Pancreas (tissue), 10 donors: ENCODE measurements around the gene ACIN1. TPM values are rescaled to one million over a fixed set of nuclear protein-coding genes. Genes with fewer than 3 reads are reported as not detected.

Experiments used
- ATAC-seq, 4 donors: fragments of 200-7000 bp; cut with Tn5 transposase; one replicate each; pipeline versions ENCODE4 v1.8.0 to v1.9.1; 2020; ENCODE audit warnings: mild to moderate bottlenecking in 4 of 4, moderate library complexity in 4 of 4
- DNase-seq, 6 donors: peaks; one replicate each; pipeline ENCODE4 v3.0.0-alpha.2; 2020
- FAIRE-seq: peaks from 2 replicates; lab custom pipeline; 2012; peaks lifted over from hg19 to GRCh38; lab: Jason Lieb, UNC
- H3K27ac ChIP-seq, 4 donors: fragments of 200-600 bp; sonication (generic); 1 replicate in 3 of 4; 2 replicates in 1 of 4; pipeline versions ENCODE4 v1.5.0 to v1.8.0; 2020
- H3K27me3 ChIP-seq, 4 donors: fragments of 200-600 bp; one replicate each; pipeline ENCODE4 v1.8.0; 2021
- H3K36me3 ChIP-seq, 3 donors: fragments of 200-600 bp; sonication (generic) in 1 of 3; one replicate each; pipeline versions ENCODE4 v1.5.0 to v1.8.0; 2020 to 2021
- H3K4me1 ChIP-seq, 3 donors: fragments of 200-600 bp; one replicate each; pipeline ENCODE4 v1.8.0; 2021
- H3K4me3 ChIP-seq, 4 donors: fragments of 200-600 bp; sonication (generic) in 2 of 4; one replicate each; pipeline versions ENCODE4 v1.5.0 to v1.8.0; 2020 to 2021
- H3K9me3 ChIP-seq, 4 donors: fragments of 200-600 bp; one replicate each; pipeline ENCODE4 v1.8.0; 2021
- CTCF ChIP-seq, 4 donors: fragments of 200-600 bp; sonication (generic) in 3 of 4; IDR thresholded peaks; one replicate each; pipeline versions ENCODE4 v1.5.0 to v1.8.0; 2021; ENCODE audit warnings: antibody characterized with exemption in 4 of 4
- WGBS, 2 donors: extraction: QIAGEN DNeasy Blood & Tissue Kit; methylation state at CpG; one replicate each; pipeline ENCODE4 v1.1.7; 2013; 5-methylcytosine and 5-hydroxymethylcytosine counted together
- intact Hi-C, 3 donors: fragments of 100-400 bp; cut with DNase I; formaldehyde crosslinking; loops; one replicate each; pipeline versions ENCODE4 v1.11.1 to v1.14.2; 2022
- polyA plus RNA-seq, 2 donors: library from polyadenylated mRNA; stranded (reverse); fragments of 200-250 nt; gene quantifications; one replicate each; pipeline ENCODE4 v1.2.3, GENCODE V29; 2013
- total RNA-seq, 6 donors: library from RNA; stranded (reverse); fragmentation: NEBNext Ultra II Directional in 4 of 6; extraction: Animal tissue kit (Norgen Biotek cat#: 25700) in 4 of 6; gene quantifications; one replicate each; pipeline versions ENCODE4 v1.2.1 to v1.2.4, GENCODE V29; 2021 to 2023
- donor health status: healthy with polysubstance abuse.
- donor health status: DM: no; HTN: no; CAD: no; lungs with moderate emphysema.
- donor health status: DM: no; HTN: no; CAD: no.
- donor health status: control.
- donor health status: control.
- donor health status: Bipolar disorder and iron deficiency.
- donor health status: DM: yes; HTN: yes; CAD: no.
- donor health status: DM: no; HTN: no; CAD: no.
- donor health status: DM: no; HTN: no; CAD: no.
- donor health status: DM: yes; HTN: yes; CAD: no.

ACIN1 gene
- total and polyA plus RNA-seq, 8 donors, result 43.1 to 152 (median 62.4) TPM

- ATAC-seq (peak; percentile 89 to 96 (median 94)), DNase-seq (peak; percentile 83 to 92 (median 86)), FAIRE-seq (no peak)
- Histone ChIP-seq H3K9me3 (no peaks in the 10 kb centered on the region), H3K4me3 (peak overlapping the region; percentile 29 to 63 (median 35)), H3K27me3 (no peaks in the 10 kb centered on the region), H3K4me1 (peaks cover 16 to 23% (median 19%) of the 10 kb centered on the region in 3 donors), H3K36me3 (peaks cover 2 to 41% (median 11%) of the 10 kb centered on the region in 3 donors), H3K27ac (peak overlapping the region; percentile 14 to 75 (median 52))
- TF ChIP-seq CTCF (IDR thresholded peaks at IDR 0.05), result no peak
- intact Hi-C loops, result no loop called here
- WGBS, 2 donors, result 0 to 1% methylated on average over 14 of the region's 14 CpGs
These were observed 23.6 kb downstream of the ACIN1 start for GRCh38 chr14:23071244-23071920.

GRCh38 chr14:23070262-23071129 is 24.4 kb downstream of the ACIN1 start:
- DNase-seq (peak in 1 of 6 donors; percentile 11), FAIRE-seq (no peak), ATAC-seq (no peak)
- Histone ChIP-seq H3K4me3 (peak overlapping the region in 3 of 4 donors; percentile 32 to 63 (median 38)), H3K27ac (peak overlapping the region in 3 of 4 donors; percentile 35 to 75 (median 69)), H3K27me3 (no peaks in the 10 kb centered on the region), H3K4me1 (peaks cover 16 to 23% (median 19%) of the 10 kb centered on the region in 3 donors), H3K9me3 (no peaks in the 10 kb centered on the region), H3K36me3 (peaks cover 3 to 42% (median 14%) of the 10 kb centered on the region in 3 donors)
- TF ChIP-seq CTCF (IDR thresholded peaks at IDR 0.05), result no peak
- intact Hi-C loops, result no loop called here
- 9 to 12% methylated on average over 10 of the region's 10 CpGs for WGBS, 2 donors

- H3K27me3 ChIP-seq, result no peaks in the 10 kb centered on the region
- intact Hi-C loops, result loop anchor here in 1 of 3 donors (5.0 kb wide), 1 partner anchor 43 kb away; no protein-coding TSS in a partner anchor
- no peak overlapping the region for H3K4me3 ChIP-seq
- no peak for FAIRE-seq
- DNase-seq, result no peak
- 85 to 87% methylated on average over 4 of the region's 4 CpGs for WGBS, 2 donors
- no peak for TF ChIP-seq CTCF (IDR thresholded peaks at IDR 0.05)
- H3K27ac ChIP-seq, result no peak overlapping the region
- H3K36me3 ChIP-seq, result peaks cover 3 to 44% (median 19%) of the 10 kb centered on the region in 3 donors
- no peaks in the 10 kb centered on the region for H3K9me3 ChIP-seq
- H3K4me1 ChIP-seq, result peaks cover 16 to 23% (median 19%) of the 10 kb centered on the region in 3 donors
- ATAC-seq, result no peak
These were observed 25.5 kb downstream of the ACIN1 start for GRCh38 chr14:23069413-23069806.

DNA sequence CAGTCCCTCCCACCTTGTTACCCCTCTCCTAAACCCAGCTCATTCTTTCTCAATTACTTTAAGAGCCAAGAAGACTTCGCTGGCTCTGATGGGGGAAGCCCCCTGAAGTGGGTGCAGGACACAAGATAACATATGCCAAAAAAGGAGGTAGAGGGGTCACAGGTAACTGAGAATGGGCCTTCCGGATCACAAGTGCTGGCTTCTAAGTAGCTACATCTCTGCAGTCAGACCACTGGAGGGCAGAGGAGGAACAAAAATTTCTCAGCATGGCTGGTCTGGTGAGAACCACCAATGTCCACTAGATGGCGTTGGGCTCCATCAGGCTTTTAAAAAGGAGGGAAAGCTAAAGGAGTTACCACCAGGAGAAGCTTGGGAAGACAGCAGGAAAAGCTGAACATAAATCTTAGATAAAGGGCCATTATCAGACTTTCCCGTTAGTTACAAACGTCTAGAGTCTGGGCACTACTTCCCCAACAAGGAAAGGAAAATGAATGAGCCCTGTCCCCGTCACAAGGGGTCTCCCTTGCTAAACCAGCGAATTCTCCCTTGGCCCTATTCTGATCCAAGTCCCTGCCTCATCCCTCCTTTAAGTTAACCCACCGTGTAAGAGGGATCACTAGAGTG is 26.0 kb downstream of the ACIN1 start:
- no peak overlapping the region for H3K4me3 ChIP-seq
- H3K4me1 ChIP-seq, result peaks cover 16 to 23% (median 19%) of the 10 kb centered on the region in 3 donors

More for the DNA sequence above, 26.0 kb downstream of the ACIN1 start:
- no peaks in the 10 kb centered on the region for H3K27me3 ChIP-seq
- DNase-seq (peak in 4 of 6 donors; percentile 75 to 90 (median 78)), ATAC-seq (peak; percentile 72 to 87 (median 81)), FAIRE-seq (no peak)
- peaks cover 3 to 46% (median 23%) of the 10 kb centered on the region in 3 donors for H3K36me3 ChIP-seq
- TF ChIP-seq CTCF (IDR thresholded peaks at IDR 0.05), result peak; percentile 94 to 98 (median 96)
- no peaks in the 10 kb centered on the region for H3K9me3 ChIP-seq
- intact Hi-C loops, result loop anchor here in 1 of 3 donors (5.0 kb wide), 1 partner anchor 43 kb away; no protein-coding TSS in a partner anchor
- WGBS, 2 donors, result 27 to 28% methylated on average over 8 of the region's 8 CpGs
- no peak overlapping the region for H3K27ac ChIP-seq
